Measurements from ENCODE around the gene THSD7B.

The THSD7B gene

DNA sequence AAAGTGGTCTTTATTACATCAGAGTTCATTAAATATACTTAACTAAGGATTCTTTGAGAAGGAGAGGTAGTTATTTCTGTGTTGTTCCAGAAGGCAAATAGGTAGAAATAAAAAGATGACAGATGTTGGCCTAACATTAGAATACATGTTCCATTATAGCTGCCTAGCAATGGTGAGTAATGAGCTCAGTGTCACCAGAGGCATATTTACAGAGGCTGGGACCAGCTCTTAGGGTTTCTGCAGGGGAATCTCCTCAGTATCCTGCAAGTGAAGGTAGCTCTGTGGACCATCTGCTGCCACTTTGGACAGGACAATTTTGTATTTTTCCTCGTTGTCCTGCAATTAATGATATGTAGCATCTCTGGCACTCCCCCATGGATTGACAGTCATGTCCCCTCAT, 416.0 kb downstream of the THSD7B start:
- Mint-ChIP-seq H3K9me3 (peaks cover 6% of the 10 kb centered on the region), H3K4me3 (no peak overlapping the region), H3K4me1 (no peaks in the 10 kb centered on the region), H3K36me3 (ENCODE audit: insufficient read depth) (peaks cover 2% of the 10 kb centered on the region), H3K27me3 (no peaks in the 10 kb centered on the region), H3K27ac (ENCODE audit: low read depth) (no peak overlapping the region)
- no peak for DNase-seq (ENCODE audit: low spot score in 2 of 2)
- ATAC-seq (replicated peaks; ENCODE audit: extremely low read depth, poor library complexity, severe bottlenecking): no peak

DNA sequence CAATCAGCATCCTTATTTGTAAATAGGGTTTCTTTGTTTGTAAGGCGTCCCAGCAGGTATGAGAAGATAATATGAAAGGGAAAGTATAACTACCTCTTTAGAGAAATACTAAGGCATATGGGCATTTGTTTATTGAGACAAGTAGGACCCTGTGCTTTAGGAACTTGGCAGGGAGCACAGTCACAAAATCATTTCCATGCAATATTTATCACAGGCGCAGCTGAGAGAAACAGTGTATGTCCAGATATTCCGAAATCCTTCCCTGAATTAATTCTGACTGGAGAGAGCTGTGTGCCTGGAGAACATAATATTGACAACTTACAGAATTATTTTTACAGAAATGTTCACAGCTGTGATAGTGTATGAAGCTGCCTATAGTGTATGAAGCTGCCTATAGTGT, 416.7 kb downstream of the THSD7B start:
- no peak overlapping the region for H3K27ac Mint-ChIP-seq (ENCODE audit: low read depth)
- peaks cover 6% of the 10 kb centered on the region for H3K9me3 Mint-ChIP-seq
- H3K36me3 Mint-ChIP-seq (ENCODE audit: insufficient read depth): peaks cover 2% of the 10 kb centered on the region
- DNase-seq (ENCODE audit: low spot score in 2 of 2): no peak
- ATAC-seq (replicated peaks; ENCODE audit: extremely low read depth, poor library complexity, severe bottlenecking): no peak
- no peaks in the 10 kb centered on the region for H3K4me1 Mint-ChIP-seq
- no peaks in the 10 kb centered on the region for H3K27me3 Mint-ChIP-seq
- no peak overlapping the region for H3K4me3 Mint-ChIP-seq

- H3K27ac Mint-ChIP-seq (ENCODE audit: low read depth): no peak overlapping the region
- H3K4me3 Mint-ChIP-seq: no peak overlapping the region
- H3K27me3 Mint-ChIP-seq: no peaks in the 10 kb centered on the region
- H3K9me3 Mint-ChIP-seq: peaks cover 6% of the 10 kb centered on the region
- DNase-seq (ENCODE audit: low spot score in 2 of 2) (no peak), ATAC-seq (replicated peaks; ENCODE audit: extremely low read depth, poor library complexity, severe bottlenecking) (no peak)
- H3K36me3 Mint-ChIP-seq (ENCODE audit: insufficient read depth): peaks cover 2% of the 10 kb centered on the region
- no peaks in the 10 kb centered on the region for H3K4me1 Mint-ChIP-seq
Measured at GRCh38 chr2:137183206-137183898, 418.0 kb downstream of the THSD7B start.

DNA sequence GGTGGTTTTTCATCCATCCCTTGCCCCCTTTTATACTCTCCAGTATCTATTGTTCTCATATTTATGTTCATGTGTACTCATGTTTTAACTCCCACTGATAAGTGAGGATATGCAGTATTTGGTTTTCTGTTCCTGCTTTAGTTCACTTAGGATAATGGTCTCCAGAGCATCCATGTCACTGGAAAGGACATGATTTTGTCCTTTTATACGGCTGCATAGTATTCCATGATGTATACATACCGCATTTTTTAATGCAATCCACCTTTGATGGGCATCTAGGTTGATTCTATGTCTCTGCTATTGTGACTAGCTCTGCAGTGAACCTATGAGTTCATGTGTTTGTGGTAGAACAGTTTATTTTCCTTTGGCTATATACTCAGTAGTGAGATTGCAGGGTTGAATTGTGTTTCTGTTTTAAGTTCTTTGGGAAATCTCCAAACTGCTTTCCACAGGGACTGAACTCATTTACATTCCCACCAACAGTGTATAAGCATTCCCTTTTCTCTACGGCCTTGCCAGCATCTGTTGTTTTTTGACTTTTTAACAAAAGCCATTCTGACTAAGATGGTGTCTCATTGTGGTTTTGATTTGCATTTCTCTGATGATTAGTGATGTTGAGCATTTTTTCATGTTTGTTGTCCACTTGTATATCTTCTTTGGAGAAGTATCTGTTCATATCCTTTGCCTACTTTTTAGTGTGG, 420.2 kb downstream of the THSD7B start:
- Mint-ChIP-seq H3K4me1 (no peaks in the 10 kb centered on the region), H3K36me3 (ENCODE audit: insufficient read depth) (no peaks in the 10 kb centered on the region), H3K9me3 (peaks cover 17% of the 10 kb centered on the region), H3K27ac (ENCODE audit: low read depth) (no peak overlapping the region), H3K27me3 (no peaks in the 10 kb centered on the region), H3K4me3 (no peak overlapping the region)
- ATAC-seq (replicated peaks; ENCODE audit: extremely low read depth, poor library complexity, severe bottlenecking) (no peak), DNase-seq (ENCODE audit: low spot score in 2 of 2) (no peak)

- Mint-ChIP-seq H3K4me1 (no peaks in the 10 kb centered on the region), H3K9me3 (peaks cover 11% of the 10 kb centered on the region), H3K27ac (ENCODE audit: low read depth) (no peak overlapping the region), H3K27me3 (no peaks in the 10 kb centered on the region), H3K36me3 (ENCODE audit: insufficient read depth) (no peaks in the 10 kb centered on the region), H3K4me3 (no peak overlapping the region)
- DNase-seq (ENCODE audit: low spot score in 2 of 2) (no peak), ATAC-seq (replicated peaks; ENCODE audit: extremely low read depth, poor library complexity, severe bottlenecking) (no peak)
Measured at GRCh38 chr2:137187216-137187615, 421.9 kb downstream of the THSD7B start.

DNA sequence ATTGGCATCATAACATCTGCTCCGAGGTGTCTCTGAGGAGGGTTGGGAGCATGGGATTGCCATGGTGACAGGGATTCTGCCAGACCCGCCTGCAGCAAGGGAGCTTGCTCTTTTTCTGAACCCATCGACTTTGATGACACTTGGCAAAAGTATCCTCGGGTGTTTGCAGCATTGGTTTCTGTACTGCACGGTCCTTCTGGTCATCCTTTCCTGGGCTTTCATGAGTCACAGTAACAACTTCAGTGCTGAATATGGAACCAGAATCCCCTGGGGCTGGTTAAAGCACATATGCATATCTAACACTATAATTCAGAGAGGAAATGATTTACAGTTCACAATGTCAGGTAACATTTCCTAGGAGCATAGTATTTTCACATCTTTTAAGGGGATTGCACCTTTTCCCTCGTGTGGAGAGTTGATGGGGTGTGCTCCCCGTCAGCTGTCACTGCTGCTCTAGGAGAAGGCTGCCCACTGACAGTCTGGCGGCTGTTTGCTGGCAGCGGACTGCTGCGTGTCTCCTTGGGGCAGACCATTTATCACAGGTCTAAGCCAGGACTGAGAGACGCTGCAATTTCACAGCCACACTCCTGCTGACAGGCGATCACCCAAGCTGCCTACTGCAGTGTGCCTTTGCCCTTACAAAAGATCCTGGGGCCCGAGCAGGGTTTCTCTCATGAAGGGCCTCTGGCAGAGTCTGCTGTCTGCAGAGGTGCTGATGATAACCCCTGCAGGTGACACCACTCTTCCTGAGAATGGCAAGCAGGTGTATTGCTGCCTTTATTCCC, 425.3 kb downstream of the THSD7B start:
- Mint-ChIP-seq H3K4me1 (no peaks in the 10 kb centered on the region), H3K27me3 (no peaks in the 10 kb centered on the region)

DNA sequence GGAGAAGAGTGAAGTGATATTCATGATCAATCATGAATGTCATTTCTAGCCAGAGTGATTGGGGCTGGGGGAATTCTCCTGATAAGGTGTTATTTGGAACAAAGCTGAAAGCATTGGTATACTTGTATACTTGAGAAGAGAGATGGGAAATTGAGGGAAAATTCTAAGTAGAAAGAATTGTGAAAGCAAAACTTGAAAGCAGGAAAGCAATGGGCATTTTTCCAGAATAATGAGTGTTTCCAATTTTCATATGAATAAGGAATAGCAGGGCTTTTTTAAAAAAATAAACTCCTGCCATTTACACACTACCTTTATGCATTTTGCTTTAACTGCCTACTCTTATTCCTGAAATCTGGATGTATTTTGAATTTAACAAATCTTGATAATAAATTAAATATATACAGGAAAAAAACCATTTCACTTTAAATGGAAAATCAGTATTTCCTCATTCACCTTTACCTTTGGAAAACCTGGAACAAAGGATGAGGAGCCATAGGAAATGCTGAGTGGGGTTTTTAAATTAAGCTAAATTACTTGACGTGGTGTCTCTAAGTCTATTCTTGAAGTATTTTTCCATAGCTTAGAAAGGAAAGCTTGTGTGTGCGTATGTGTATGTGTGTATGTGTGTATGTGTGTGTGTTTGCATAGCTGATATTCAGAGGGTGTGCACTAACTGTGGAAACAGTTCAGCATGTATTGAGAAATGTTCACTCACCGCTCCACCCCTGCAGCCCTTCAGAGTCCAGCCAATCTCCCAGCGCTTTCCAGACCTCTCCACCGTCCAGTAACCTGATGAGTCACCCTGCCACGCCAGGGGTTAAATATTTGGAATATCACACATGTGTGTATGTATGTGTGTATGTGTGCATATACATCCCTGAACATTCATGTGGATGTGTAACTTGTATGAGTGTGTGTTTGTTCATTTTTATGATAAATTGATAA, 427.3 kb downstream of the THSD7B start:
- no peak for DNase-seq (ENCODE audit: low spot score in 2 of 2)
- no peak overlapping the region for H3K27ac Mint-ChIP-seq (ENCODE audit: low read depth)
- H3K9me3 Mint-ChIP-seq: peaks cover 21% of the 10 kb centered on the region
- H3K36me3 Mint-ChIP-seq (ENCODE audit: insufficient read depth): no peaks in the 10 kb centered on the region
- no peaks in the 10 kb centered on the region for H3K27me3 Mint-ChIP-seq
- ATAC-seq (replicated peaks; ENCODE audit: extremely low read depth, poor library complexity, severe bottlenecking): no peak
- no peak overlapping the region for H3K4me3 Mint-ChIP-seq
- no peaks in the 10 kb centered on the region for H3K4me1 Mint-ChIP-seq

More for the DNA sequence above, 425.3 kb downstream of the THSD7B start:
- Mint-ChIP-seq H3K36me3 (ENCODE audit: insufficient read depth) (no peaks in the 10 kb centered on the region), H3K9me3 (peaks cover 16% of the 10 kb centered on the region), H3K4me3 (no peak overlapping the region), H3K27ac (ENCODE audit: low read depth) (no peak overlapping the region)
- no peak for DNase-seq (ENCODE audit: low spot score in 2 of 2)
- no peak for ATAC-seq (replicated peaks; ENCODE audit: extremely low read depth, poor library complexity, severe bottlenecking)

GRCh38 chr2:137193401-137193800, 428.1 kb downstream of the THSD7B start:
- H3K27me3 Mint-ChIP-seq: no peaks in the 10 kb centered on the region
- H3K9me3 Mint-ChIP-seq: peaks cover 21% of the 10 kb centered on the region
- ATAC-seq (replicated peaks; ENCODE audit: extremely low read depth, poor library complexity, severe bottlenecking): no peak
- no peak for DNase-seq (ENCODE audit: low spot score in 2 of 2)
- H3K27ac Mint-ChIP-seq (ENCODE audit: low read depth): no peak overlapping the region
- H3K4me3 Mint-ChIP-seq: no peak overlapping the region
- H3K36me3 Mint-ChIP-seq (ENCODE audit: insufficient read depth): no peaks in the 10 kb centered on the region
- H3K4me1 Mint-ChIP-seq: no peaks in the 10 kb centered on the region

DNA sequence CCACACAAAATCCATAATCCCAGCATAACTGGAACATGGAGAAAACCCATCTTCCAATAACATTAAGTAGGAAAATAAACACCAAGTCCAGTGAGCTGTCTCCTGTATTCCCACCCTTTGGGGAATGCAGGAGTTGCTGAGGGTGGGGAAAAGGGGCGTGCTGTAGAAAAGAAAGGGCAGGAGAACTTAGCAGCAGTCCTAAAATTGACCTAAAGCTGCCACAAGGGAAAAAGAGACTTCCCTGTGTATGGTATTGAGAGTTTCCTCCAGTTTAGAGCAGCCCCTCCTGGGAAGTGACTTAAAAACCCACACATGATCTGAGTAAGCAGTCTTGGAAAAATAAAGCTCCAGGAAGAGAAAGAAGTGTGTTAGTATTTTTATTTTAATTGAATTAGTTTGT, 428.8 kb downstream of the THSD7B start:
- H3K4me3 Mint-ChIP-seq: no peak overlapping the region
- H3K4me1 Mint-ChIP-seq: no peaks in the 10 kb centered on the region
- H3K27ac Mint-ChIP-seq (ENCODE audit: low read depth): no peak overlapping the region

GRCh38 chr2:137199751-137200150, 434.4 kb downstream of the THSD7B start:
- Mint-ChIP-seq H3K36me3 (ENCODE audit: insufficient read depth) (no peaks in the 10 kb centered on the region), H3K4me3 (no peak overlapping the region)

More for the DNA sequence above, 428.8 kb downstream of the THSD7B start:
- no peaks in the 10 kb centered on the region for H3K36me3 Mint-ChIP-seq (ENCODE audit: insufficient read depth)
- no peaks in the 10 kb centered on the region for H3K27me3 Mint-ChIP-seq
- H3K9me3 Mint-ChIP-seq: peaks cover 17% of the 10 kb centered on the region
- no peak for DNase-seq (ENCODE audit: low spot score in 2 of 2)
- ATAC-seq (replicated peaks; ENCODE audit: extremely low read depth, poor library complexity, severe bottlenecking): no peak

DNA sequence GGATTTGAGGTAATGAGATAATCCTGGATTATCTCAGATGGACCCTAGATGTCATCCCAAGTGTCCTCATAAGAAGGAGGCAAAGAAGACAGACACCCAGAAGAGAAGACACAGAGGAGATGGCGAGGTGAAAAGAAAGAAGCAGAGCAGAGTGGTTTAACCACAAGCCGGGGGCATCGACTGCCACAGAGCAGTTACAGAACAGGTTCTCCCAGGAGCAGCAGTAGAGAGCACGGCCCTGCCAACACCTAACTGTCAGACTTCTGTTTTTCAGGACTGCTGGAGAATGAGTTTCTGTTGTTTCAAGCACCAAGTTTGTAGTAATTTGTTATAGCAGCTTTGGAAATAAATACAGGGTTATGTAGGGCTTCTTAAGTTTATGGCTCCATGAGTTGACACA, 437.0 kb downstream of the THSD7B start:
- no peaks in the 10 kb centered on the region for H3K4me1 Mint-ChIP-seq
- H3K27ac Mint-ChIP-seq (ENCODE audit: low read depth): no peak overlapping the region
- H3K4me3 Mint-ChIP-seq: no peak overlapping the region
- no peak for DNase-seq (ENCODE audit: low spot score in 2 of 2)
- H3K9me3 Mint-ChIP-seq: peaks cover 7% of the 10 kb centered on the region
- no peaks in the 10 kb centered on the region for H3K36me3 Mint-ChIP-seq (ENCODE audit: insufficient read depth)
- H3K27me3 Mint-ChIP-seq: no peaks in the 10 kb centered on the region
- ATAC-seq (replicated peaks; ENCODE audit: extremely low read depth, poor library complexity, severe bottlenecking): no peak

More at GRCh38 chr2:137199751-137200150, 434.4 kb downstream of the THSD7B start:
- DNase-seq (ENCODE audit: low spot score in 2 of 2) (no peak), ATAC-seq (replicated peaks; ENCODE audit: extremely low read depth, poor library complexity, severe bottlenecking) (no peak)
- Mint-ChIP-seq H3K27me3 (no peaks in the 10 kb centered on the region), H3K9me3 (peaks cover 12% of the 10 kb centered on the region), H3K27ac (ENCODE audit: low read depth) (no peak overlapping the region), H3K4me1 (no peaks in the 10 kb centered on the region)

DNA sequence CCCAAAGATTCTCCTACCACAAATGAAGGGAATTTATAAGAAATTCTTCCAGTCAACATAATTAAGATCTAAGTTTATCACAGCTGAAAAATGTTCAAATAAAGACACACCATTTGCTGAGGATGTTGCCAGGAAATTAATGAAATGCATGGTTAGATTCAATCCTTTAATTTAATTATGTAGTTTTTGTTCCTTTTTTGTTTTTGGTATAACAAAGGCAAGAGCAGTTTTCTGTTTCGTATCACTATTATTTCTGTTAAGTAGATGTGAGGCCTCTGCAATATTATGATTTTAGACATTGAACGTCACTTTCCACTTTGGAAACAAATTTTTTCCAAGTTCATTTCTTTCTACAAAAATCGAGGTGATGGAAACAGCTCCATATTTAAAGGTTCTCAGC, 440.0 kb downstream of the THSD7B start:
- ATAC-seq (replicated peaks; ENCODE audit: extremely low read depth, poor library complexity, severe bottlenecking) (no peak), DNase-seq (ENCODE audit: low spot score in 2 of 2) (no peak)
- Mint-ChIP-seq H3K9me3 (peaks cover 7% of the 10 kb centered on the region), H3K27ac (ENCODE audit: low read depth) (no peak overlapping the region), H3K27me3 (no peaks in the 10 kb centered on the region), H3K36me3 (ENCODE audit: insufficient read depth) (no peaks in the 10 kb centered on the region), H3K4me1 (no peaks in the 10 kb centered on the region), H3K4me3 (no peak overlapping the region)

All from central memory CD8-positive, alpha-beta T cell (primary cell).